K562 (cell line): ENCODE data around the gene SLFN14. TPM values are rescaled to one million over a fixed set of nuclear protein-coding genes. Genes with fewer than 3 reads are reported as not detected.

Experiments
- BCLAF1 ChIP-seq, 2 experiments: fragments of 450-650 bp in 1 of 2; IDR thresholded peaks; 2 replicates each; pipeline ENCODE4 v1.6.1; 2011 to 2017; ENCODE audit warnings: low read depth in 2 of 2, antibody characterized with exemption in 1 of 2, borderline replicate concordance in 1 of 2, low read length in 1 of 2, mild to moderate bottlenecking in 1 of 2, mixed read lengths in 1 of 2; ENCODE audit not compliant: control insufficient read depth in 1 of 2
- CTCFL ChIP-seq: IDR thresholded peaks from 2 replicates; pipeline ENCODE4 v1.6.1; 2011; ENCODE audit warnings: borderline replicate concordance, low read depth, mild to moderate bottlenecking, moderate library complexity, low read length; ENCODE audit not compliant: insufficient read depth, poor library complexity, severe bottlenecking
- DPF2 ChIP-seq: fragments of 450-650 bp; IDR thresholded peaks from 2 replicates; pipeline ENCODE4 v1.6.1; 2016
- HNRNPL ChIP-seq: fragments of 200-400 bp; formaldehyde crosslinking; IDR thresholded peaks from 2 replicates; pipeline ENCODE4 v1.6.1; 2017; ENCODE audit warnings: low read depth, mild to moderate bottlenecking, low read length
- IRF1 ChIP-seq: sonication (generic); formaldehyde crosslinking; IDR thresholded peaks from 2 replicates; pipeline ENCODE4 v1.8.0; 2022; ENCODE audit warnings: missing genetic modification reagents, mild to moderate bottlenecking, borderline replicate concordance
- KAT7 ChIP-seq: sonication (generic); formaldehyde crosslinking; IDR thresholded peaks from 2 replicates; pipeline ENCODE4 v1.8.0; 2022; ENCODE audit warnings: missing genetic modification reagents, mild to moderate bottlenecking, borderline replicate concordance
- NFATC3 ChIP-seq: fragments of 450-650 bp; IDR thresholded peaks from 2 replicates; pipeline ENCODE4 v1.6.1; 2017; ENCODE audit warnings: mild to moderate bottlenecking
- NFE2 ChIP-seq: IDR thresholded peaks from 2 replicates; pipeline ENCODE4 v1.6.1; 2014; ENCODE audit warnings: antibody characterized with exemption, low read depth
- NR0B1 ChIP-seq: fragments of 450-650 bp; IDR thresholded peaks from one replicate; pipeline ENCODE4 v1.6.1; 2018; ENCODE audit warnings: mild to moderate bottlenecking, moderate library complexity; ENCODE audit not compliant: partially characterized antibody
- RAD21 ChIP-seq, 2 experiments: fragments of 250-450 bp in 1 of 2; fragments of 450-650 bp in 1 of 2; sonication (Bioruptor Pico) in 1 of 2; formaldehyde crosslinking in 1 of 2; IDR thresholded peaks in 1 of 2; conservative IDR thresholded peaks in 1 of 2; 2 replicates each; pipeline versions ENCODE4 v1.4.0 to v1.8.0; 2020 to 2022; ENCODE audit warnings: mild to moderate bottlenecking in 2 of 2, moderate library complexity in 1 of 2
- SMARCA4 ChIP-seq: fragments of 450-650 bp; IDR thresholded peaks from 2 replicates; pipeline ENCODE4 v1.6.1; 2016
- SOX6 ChIP-seq: fragments of 450-650 bp; IDR thresholded peaks from 2 replicates; pipeline ENCODE4 v1.6.1; 2014; ENCODE audit warnings: mild to moderate bottlenecking
- ZC3H4 ChIP-seq: sonication (generic); formaldehyde crosslinking; IDR thresholded peaks from 2 replicates; pipeline ENCODE4 v1.9.0; 2021; ENCODE audit warnings: missing genetic modification reagents, borderline replicate concordance
- ZFP91 ChIP-seq: sonication (generic); formaldehyde crosslinking; IDR thresholded peaks from 2 replicates; pipeline ENCODE4 v1.8.0; 2022; ENCODE audit warnings: mild to moderate bottlenecking, missing genetic modification reagents
- ZNF274 ChIP-seq: IDR thresholded peaks from 2 replicates; pipeline ENCODE4 v1.6.1; 2011; ENCODE audit warnings: low read depth, mild to moderate bottlenecking, low read length, moderate library complexity, borderline replicate concordance
- ZNF347 ChIP-seq: fragments of 450-650 bp; formaldehyde crosslinking; IDR thresholded peaks from 2 replicates; pipeline ENCODE4 v1.4.0; 2020; ENCODE audit warnings: low read depth, mild to moderate bottlenecking, moderate library complexity
- ZNF41 ChIP-seq: fragments of 250-450 bp; sonication (Bioruptor Pico); conservative IDR thresholded peaks from 2 replicates; pipeline ENCODE4 v1.4.0; 2020; ENCODE audit warnings: mild to moderate bottlenecking
- ZNF695 ChIP-seq: fragments of 450-650 bp; formaldehyde crosslinking; IDR thresholded peaks from 2 replicates; pipeline ENCODE4 v1.4.0; 2020; ENCODE audit warnings: mild to moderate bottlenecking, moderate library complexity
- ZZZ3 ChIP-seq: fragments of 450-650 bp; IDR thresholded peaks from 2 replicates; pipeline ENCODE4 v1.6.1; 2016; ENCODE audit warnings: antibody characterized with exemption, mild to moderate bottlenecking, moderate library complexity
- polyA plus RNA-seq, 8 experiments: library from polyadenylated mRNA; depleted of rRNA in 4 of 8; stranded (reverse) in 5 of 8; unstranded in 3 of 8; fragments of >200 nt; fragmentation: Nextera tagmentation in 2 of 8; fragmentation: Illumina TruSeq in 1 of 8; extraction: Ambion mirVana in 2 of 8; extraction: Trizol in 1 of 8; gene quantifications; 2 replicates each; pipeline versions ENCODE4 v1.2.1 to v1.2.3, GENCODE V29; 2011 to 2014; ENCODE audit warnings: inconsistent platforms in 1 of 8, missing spikeins in 1 of 8
- total RNA-seq, 7 experiments: library from RNA; depleted of rRNA in 6 of 7; stranded (reverse); fragments of >200 nt in 6 of 7; fragmentation: Illumina TruSeq in 2 of 7; extraction: Trizol in 2 of 7; gene quantifications; 2 replicates each; pipeline versions ENCODE4 v1.2.1 to v1.2.3, GENCODE V29; 2011 to 2021; ENCODE audit warnings: low replicate concordance in 1 of 7

The SLFN14 gene
- total and polyA plus RNA-seq, 9 of the 15 experiments (the other 6 are each of a cell fraction or from before 2014, with no cell fraction given), result 1.3 to 4.3 (median 3.1) TPM

- no peak for TF ChIP-seq IRF1 (CRISPR knock-in tag)
- no peak for TF ChIP-seq ZNF347 (CRISPR knock-in tag)
- TF ChIP-seq SOX6, result peak; percentile 14; the same call in 1 of the 2 replicates
- no peak for TF ChIP-seq BCLAF1 (IDR thresholded peaks at IDR 0.05; ENCODE audit: borderline replicate concordance in 1 of 2, control insufficient read depth in 1 of 2, low read depth in 2 of 2, low read length in 1 of 2)
- no peak for TF ChIP-seq CTCFL
- TF ChIP-seq ZNF41, result no peak
- TF ChIP-seq ZNF695, result no peak
- no peak for TF ChIP-seq KAT7
- peak; percentile 58 for TF ChIP-seq DPF2
- TF ChIP-seq RAD21 (CRISPR knock-in tag; conservative IDR thresholded peaks at IDR 0.05 in 1 of 2, IDR thresholded peaks at IDR 0.05 in 1 of 2), result no peak
- no peak for TF ChIP-seq NR0B1
- no peak for TF ChIP-seq ZZZ3
- peak; percentile 80 for TF ChIP-seq NFE2
- no peak for TF ChIP-seq ZFP91 (CRISPR knock-in tag)
- TF ChIP-seq HNRNPL, result no peak
- no peak for TF ChIP-seq NFATC3
- no peak for TF ChIP-seq ZC3H4 (CRISPR knock-in tag)
- peak; percentile 45; the same call in 1 of the 2 replicates for TF ChIP-seq SMARCA4
- no peak for TF ChIP-seq ZNF274
These were observed 27.7 kb upstream of the SLFN14 start (continued) for GRCh38 chr17:35588196-35588920.
